Mesothelial cell of epicardium (in vitro differentiated cells): ENCODE measurements around the gene PDZD11. TPM values are rescaled to one million over a fixed set of nuclear protein-coding genes. Genes with fewer than 3 reads are reported as not detected.

Experiments
- DNase-seq, 2 experiments: peaks; one replicate each; pipeline ENCODE4 v3.0.0; 2021; ENCODE audit warnings: low spot score in 2 of 2; ENCODE audit not compliant: unreplicated experiment in 2 of 2
- H3K27ac Mint-ChIP-seq: 2 replicates; pipeline ENCODE4 v1.8.0; 2021; ENCODE audit warnings: mixed read lengths
- H3K27me3 Mint-ChIP-seq: 2 replicates; pipeline ENCODE4 v1.8.0; 2021; ENCODE audit warnings: low read depth, mixed read lengths
- H3K36me3 Mint-ChIP-seq: 2 replicates; pipeline ENCODE4 v1.8.0; 2021; ENCODE audit warnings: mixed read lengths
- H3K4me1 Mint-ChIP-seq: 2 replicates; pipeline ENCODE4 v1.8.0; 2021; ENCODE audit warnings: mixed read lengths
- H3K4me3 Mint-ChIP-seq: 2 replicates; pipeline ENCODE4 v1.8.0; 2021; ENCODE audit warnings: mild to moderate bottlenecking, moderate library complexity, mixed read lengths
- H3K9me3 Mint-ChIP-seq: 2 replicates; pipeline ENCODE4 v1.8.0; 2021; ENCODE audit warnings: mixed read lengths
- CTCF ChIP-seq: fragments of 200-600 bp; sonication (generic); IDR thresholded peaks from one replicate; pipeline ENCODE4 v1.5.0; 2021; ENCODE audit warnings: antibody characterized with exemption; ENCODE audit not compliant: unreplicated experiment
- total RNA-seq: library from RNA; stranded (reverse); gene quantifications from 3 replicates; pipeline ENCODE4 v1.2.1, GENCODE V29; 2021

PDZD11 gene
- total RNA-seq, result 32.1 to 34.8 TPM (median 32.5 TPM) in 3 replicates

- peak; percentile 49 to 72 for DNase-seq
- H3K36me3 Mint-ChIP-seq, result peaks cover 5% of the 10 kb centered on the region
- no peak for TF ChIP-seq CTCF
- H3K4me3 Mint-ChIP-seq, result peak within 1 kb of the TSS; percentile 91
- H3K9me3 Mint-ChIP-seq, result peaks cover 3% of the 10 kb centered on the region
- peaks cover 22% of the 10 kb centered on the region for H3K4me1 Mint-ChIP-seq
- H3K27ac Mint-ChIP-seq, result peak within 1 kb of the TSS; percentile 81
- H3K27me3 Mint-ChIP-seq, result no peaks in the 10 kb centered on the region
Measured at GRCh38 chrX:70289793-70290770, at the start of gene PDZD11, which contains the start of gene KIF4A. Gene PDZD11, minus strand, starts transcription at chrX:70289927. Its CDS starts 586 bp downstream, at chrX:70289341. Gene KIF4A, plus strand, starts transcription at chrX:70290104. Its CDS starts 355 bp downstream, at chrX:70290459.

GRCh38 chrX:70338290-70338689 lies 48.6 kb upstream of the PDZD11 start:
- no peak for TF ChIP-seq CTCF
- Mint-ChIP-seq H3K4me1 (no peaks in the 10 kb centered on the region), H3K4me3 (no peak overlapping the region), H3K9me3 (peaks cover 14% of the 10 kb centered on the region), H3K27ac (no peak overlapping the region), H3K36me3 (peaks cover 3% of the 10 kb centered on the region), H3K27me3 (no peaks in the 10 kb centered on the region)
- no peak for DNase-seq

- DNase-seq, result no peak
- Mint-ChIP-seq H3K4me1 (no peaks in the 10 kb centered on the region), H3K27ac (no peak overlapping the region), H3K27me3 (no peaks in the 10 kb centered on the region), H3K4me3 (no peak overlapping the region), H3K36me3 (peaks cover 3% of the 10 kb centered on the region), H3K9me3 (peaks cover 16% of the 10 kb centered on the region)
- no peak for TF ChIP-seq CTCF
Measured at GRCh38 chrX:70336767-70337166, 47.0 kb upstream of the PDZD11 start.

- TF ChIP-seq CTCF, result no peak
- H3K4me1 Mint-ChIP-seq, result peaks cover 2% of the 10 kb centered on the region
- peaks cover 19% of the 10 kb centered on the region for H3K9me3 Mint-ChIP-seq
- peaks cover 1% of the 10 kb centered on the region for H3K36me3 Mint-ChIP-seq
- H3K27ac Mint-ChIP-seq, result no peak overlapping the region
- H3K4me3 Mint-ChIP-seq, result no peak overlapping the region
- DNase-seq, result no peak
- H3K27me3 Mint-ChIP-seq, result no peaks in the 10 kb centered on the region
Measured at GRCh38 chrX:70332600-70332999, 42.9 kb upstream of the PDZD11 start.

GRCh38 chrX:70331161-70331560 lies 41.4 kb upstream of the PDZD11 start:
- DNase-seq, result no peak
- TF ChIP-seq CTCF, result no peak
- Mint-ChIP-seq H3K27me3 (no peaks in the 10 kb centered on the region), H3K4me3 (no peak overlapping the region), H3K27ac (no peak overlapping the region), H3K4me1 (peaks cover 16% of the 10 kb centered on the region), H3K36me3 (peaks cover 1% of the 10 kb centered on the region), H3K9me3 (peaks cover 23% of the 10 kb centered on the region)
